ENCODE measurements around the gene BRD1.

DNA sequence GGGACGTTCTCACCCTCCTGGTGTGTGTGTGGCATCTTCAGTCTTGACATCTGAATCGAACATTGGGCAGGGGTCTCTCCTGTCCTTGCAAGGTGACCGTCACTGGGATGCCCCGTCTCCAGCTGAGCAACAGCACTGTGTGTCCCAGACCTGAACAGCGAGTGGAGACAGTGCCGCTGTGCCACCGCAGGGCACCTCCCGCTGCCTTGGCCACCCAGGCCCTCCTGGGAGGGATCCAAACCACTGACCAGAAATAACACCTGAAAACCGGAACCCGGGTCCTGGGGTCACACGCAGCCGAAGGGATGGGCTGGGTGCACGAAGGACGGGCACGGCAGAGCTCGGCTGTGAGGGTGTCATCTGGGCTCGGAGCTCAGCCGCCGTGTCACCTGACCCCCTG lies 102.2 kb downstream of the BRD1 start:
- TF ChIP-seq EZH2 (IDR thresholded peaks at IDR 0.05; ENCODE audit: borderline replicate concordance, low read length) = no peak
- TF ChIP-seq, protein P1, sequence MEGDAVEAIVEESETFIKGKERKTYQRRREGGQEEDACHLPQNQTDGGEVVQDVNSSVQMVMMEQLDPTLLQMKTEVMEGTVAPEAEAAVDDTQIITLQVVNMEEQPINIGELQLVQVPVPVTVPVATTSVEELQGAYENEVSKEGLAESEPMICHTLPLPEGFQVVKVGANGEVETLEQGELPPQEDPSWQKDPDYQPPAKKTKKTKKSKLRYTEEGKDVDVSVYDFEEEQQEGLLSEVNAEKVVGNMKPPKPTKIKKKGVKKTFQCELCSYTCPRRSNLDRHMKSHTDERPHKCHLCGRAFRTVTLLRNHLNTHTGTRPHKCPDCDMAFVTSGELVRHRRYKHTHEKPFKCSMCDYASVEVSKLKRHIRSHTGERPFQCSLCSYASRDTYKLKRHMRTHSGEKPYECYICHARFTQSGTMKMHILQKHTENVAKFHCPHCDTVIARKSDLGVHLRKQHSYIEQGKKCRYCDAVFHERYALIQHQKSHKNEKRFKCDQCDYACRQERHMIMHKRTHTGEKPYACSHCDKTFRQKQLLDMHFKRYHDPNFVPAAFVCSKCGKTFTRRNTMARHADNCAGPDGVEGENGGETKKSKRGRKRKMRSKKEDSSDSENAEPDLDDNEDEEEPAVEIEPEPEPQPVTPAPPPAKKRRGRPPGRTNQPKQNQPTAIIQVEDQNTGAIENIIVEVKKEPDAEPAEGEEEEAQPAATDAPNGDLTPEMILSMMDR (conservative IDR thresholded peaks at IDR 0.05 in 1 of 2, IDR thresholded peaks at IDR 0.05 in 1 of 2; ENCODE audit: extremely low read depth in 1 of 2, insufficient read depth in 1 of 2, low read depth in 1 of 2, low read length in 2 of 2) = no peak
